Spinal cord (tissue), 10 donors: Measurements from ENCODE around the gene PTPN1. TPM values are rescaled to one million over a fixed set of nuclear protein-coding genes. Genes with fewer than 3 reads are reported as not detected.

Source experiments
- DNase-seq, 6 donors: peaks; one replicate each; pipeline versions ENCODE4 v3.0.0 to v3.0.0-alpha.2; 2013 to 2015; ENCODE audit warnings: low spot score in 6 of 6, low read depth in 4 of 6
- H3K27ac ChIP-seq: one replicate; pipeline ENCODE4 v1.5.1; 2013; ENCODE audit warnings: low read depth, low read length, control low read depth
- H3K27me3 ChIP-seq: one replicate; pipeline ENCODE4 v1.6.1; 2013; ENCODE audit warnings: low read length; ENCODE audit not compliant: control insufficient read depth, insufficient read depth
- H3K36me3 ChIP-seq: one replicate; pipeline ENCODE4 v1.6.1; 2013; ENCODE audit warnings: low read length; ENCODE audit not compliant: control insufficient read depth, insufficient read depth
- H3K4me1 ChIP-seq: one replicate; pipeline ENCODE4 v1.6.1; 2013; ENCODE audit warnings: low read length; ENCODE audit not compliant: control insufficient read depth, insufficient read depth
- H3K4me3 ChIP-seq: one replicate; pipeline ENCODE4 v1.5.1; 2013; ENCODE audit warnings: low read depth, low read length, control low read depth
- H3K9me3 ChIP-seq: one replicate; pipeline ENCODE4 v1.6.1; 2013; ENCODE audit warnings: low read length; ENCODE audit not compliant: control insufficient read depth, insufficient read depth
- WGBS: methylation state at CpG from one replicate; pipeline ENCODE4 v1.1.5; 2013; ENCODE audit warnings: missing lambda C conversion rate; ENCODE audit not compliant: insufficient coverage; 5-methylcytosine and 5-hydroxymethylcytosine counted together
- polyA plus RNA-seq, 2 donors: library from polyadenylated mRNA; unstranded; fragments of 120-200 nt; gene quantifications; one replicate each; pipeline ENCODE4 v1.2.1, GENCODE V29; 2013; ENCODE audit not compliant: insufficient read length in 2 of 2
- total RNA-seq, 2 donors: library from RNA; depleted of rRNA in 1 of 2; stranded (reverse); fragments of 120-200 nt in 1 of 2; fragments of >200 nt in 1 of 2; gene quantifications; one replicate each; pipeline versions ENCODE4 v1.2.3 to v1.2.4, GENCODE V29; 2013 to 2014
- donor health status: healthy.

PTPN1 gene
- total and polyA plus RNA-seq, 4 donors: 15.4 to 24.2 (median 22.7) TPM

- H3K27ac ChIP-seq: no peak overlapping the region
- no peak overlapping the region for H3K4me3 ChIP-seq
- WGBS: 80% methylated on average over 1 of the region's 3 CpGs
- no peak for DNase-seq
- no peaks in the 10 kb centered on the region for H3K36me3 ChIP-seq
- H3K4me1 ChIP-seq: no peaks in the 10 kb centered on the region
- H3K27me3 ChIP-seq: no peaks in the 10 kb centered on the region
- no peaks in the 10 kb centered on the region for H3K9me3 ChIP-seq
Measured at GRCh38 chr20:50517817-50518154, 7.6 kb downstream of the PTPN1 start.

- Histone ChIP-seq H3K36me3 (no peaks in the 10 kb centered on the region), H3K4me1 (no peaks in the 10 kb centered on the region), H3K9me3 (no peaks in the 10 kb centered on the region), H3K27ac (no peak overlapping the region), H3K27me3 (no peaks in the 10 kb centered on the region), H3K4me3 (no peak overlapping the region)
- WGBS: 94% methylated on average over 2 of the region's 4 CpGs
- DNase-seq: no peak
Measured at GRCh38 chr20:50518270-50518721, 8.1 kb downstream of the PTPN1 start.

- H3K36me3 ChIP-seq: no peaks in the 10 kb centered on the region
- H3K4me1 ChIP-seq: no peaks in the 10 kb centered on the region
- 74% methylated on average over 3 of the region's 5 CpGs for WGBS
- no peak overlapping the region for H3K27ac ChIP-seq
- H3K9me3 ChIP-seq: no peaks in the 10 kb centered on the region
- no peak for DNase-seq
- no peaks in the 10 kb centered on the region for H3K27me3 ChIP-seq
- no peak overlapping the region for H3K4me3 ChIP-seq
Measured at GRCh38 chr20:50519036-50519762, 9.0 kb downstream of the PTPN1 start.

GRCh38 chr20:50520222-50520880 lies 10.2 kb downstream of the PTPN1 start:
- Histone ChIP-seq H3K9me3 (no peaks in the 10 kb centered on the region), H3K27me3 (no peaks in the 10 kb centered on the region), H3K4me3 (no peak overlapping the region), H3K27ac (no peak overlapping the region), H3K36me3 (no peaks in the 10 kb centered on the region), H3K4me1 (no peaks in the 10 kb centered on the region)
- WGBS: 93% methylated on average over 2 of the region's 7 CpGs
- DNase-seq: no peak

GRCh38 chr20:50521221-50522052 lies 11.3 kb downstream of the PTPN1 start:
- WGBS: 100% methylated on average over 2 of the region's 7 CpGs

GRCh38 chr20:50522053-50522674 lies 12.0 kb downstream of the PTPN1 start:
- no peak overlapping the region for H3K27ac ChIP-seq
- no peak overlapping the region for H3K4me3 ChIP-seq
- no peaks in the 10 kb centered on the region for H3K9me3 ChIP-seq
- DNase-seq: no peak
- no peaks in the 10 kb centered on the region for H3K27me3 ChIP-seq
- no peaks in the 10 kb centered on the region for H3K36me3 ChIP-seq
- H3K4me1 ChIP-seq: no peaks in the 10 kb centered on the region
- WGBS: no CpG with 5 or more reads among the region's 3 CpGs

More at GRCh38 chr20:50521221-50522052, 11.3 kb downstream of the PTPN1 start:
- no peak for DNase-seq
- no peaks in the 10 kb centered on the region for H3K36me3 ChIP-seq
- H3K4me3 ChIP-seq: no peak overlapping the region
- no peaks in the 10 kb centered on the region for H3K9me3 ChIP-seq
- no peaks in the 10 kb centered on the region for H3K4me1 ChIP-seq
- H3K27ac ChIP-seq: no peak overlapping the region
- no peaks in the 10 kb centered on the region for H3K27me3 ChIP-seq

GRCh38 chr20:50523552-50524167 lies 13.5 kb downstream of the PTPN1 start:
- WGBS: no CpG with 5 or more reads among the region's 3 CpGs

GRCh38 chr20:50525681-50526080 lies 15.5 kb downstream of the PTPN1 start:
- Histone ChIP-seq H3K36me3 (no peaks in the 10 kb centered on the region), H3K9me3 (no peaks in the 10 kb centered on the region), H3K27ac (no peak overlapping the region), H3K27me3 (no peaks in the 10 kb centered on the region), H3K4me1 (no peaks in the 10 kb centered on the region), H3K4me3 (no peak overlapping the region)
- DNase-seq: peak in 1 of 6 donors; percentile 48
- WGBS: 80% methylated on average over 4 of the region's 4 CpGs

More at GRCh38 chr20:50523552-50524167, 13.5 kb downstream of the PTPN1 start:
- Histone ChIP-seq H3K36me3 (no peaks in the 10 kb centered on the region), H3K27ac (no peak overlapping the region), H3K27me3 (no peaks in the 10 kb centered on the region), H3K4me3 (no peak overlapping the region), H3K4me1 (no peaks in the 10 kb centered on the region), H3K9me3 (no peaks in the 10 kb centered on the region)
- no peak for DNase-seq

GRCh38 chr20:50526403-50526989 lies 16.3 kb downstream of the PTPN1 start:
- Histone ChIP-seq H3K27me3 (no peaks in the 10 kb centered on the region), H3K4me3 (no peak overlapping the region), H3K27ac (no peak overlapping the region), H3K36me3 (no peaks in the 10 kb centered on the region), H3K9me3 (no peaks in the 10 kb centered on the region), H3K4me1 (peaks cover under 1% of the 10 kb centered on the region)
- no peak for DNase-seq
- WGBS: 85% methylated on average over 3 of the region's 3 CpGs
